T-helper 2 cell (primary cell): Measurements from ENCODE around the gene ATP6V1F.

Experiments
- DNase-seq, 5 experiments: peaks; one replicate each; pipeline versions ENCODE4 v3.0.0 to v3.0.0-alpha.2; 2012 to 2022

Gene ATP6V1F

GRCh38 chr7:128835790-128836641 lies 26.6 kb upstream of the ATP6V1F start:
- no peak for DNase-seq

- DNase-seq, result no peak
These were observed 25.8 kb upstream of the ATP6V1F start for GRCh38 chr7:128836729-128837348.

GRCh38 chr7:128837521-128837921 lies 25.1 kb upstream of the ATP6V1F start:
- no peak for DNase-seq

GRCh38 chr7:128838109-128838779 lies 24.4 kb upstream of the ATP6V1F start:
- no peak for DNase-seq

- no peak for DNase-seq
These were observed 23.5 kb upstream of the ATP6V1F start for GRCh38 chr7:128838981-128839731.

GRCh38 chr7:128839751-128840177 lies 22.9 kb upstream of the ATP6V1F start:
- no peak for DNase-seq

GRCh38 chr7:128840326-128841170 lies 22.1 kb upstream of the ATP6V1F start:
- DNase-seq, result no peak

GRCh38 chr7:128841171-128841690 lies 21.4 kb upstream of the ATP6V1F start:
- DNase-seq, result peak in 1 of 5 experiments; percentile 34

- DNase-seq, result peak in 4 of 5 experiments; percentile 20 to 62 (median 42)
These were observed 20.6 kb upstream of the ATP6V1F start for GRCh38 chr7:128841921-128842673.

- DNase-seq, result no peak
These were observed 19.7 kb upstream of the ATP6V1F start for GRCh38 chr7:128842674-128843641.

- no peak for DNase-seq
These were observed 18.6 kb upstream of the ATP6V1F start for GRCh38 chr7:128843938-128844621.

- no peak for DNase-seq
These were observed 17.8 kb upstream of the ATP6V1F start for GRCh38 chr7:128844777-128845311.

- DNase-seq, result no peak
These were observed 17.2 kb upstream of the ATP6V1F start for GRCh38 chr7:128845475-128845874.

GRCh38 chr7:128845987-128846386 lies 16.7 kb upstream of the ATP6V1F start:
- no peak for DNase-seq

- DNase-seq, result no peak
These were observed 15.7 kb upstream of the ATP6V1F start for GRCh38 chr7:128846781-128847444.

- DNase-seq, result no peak
These were observed 14.9 kb upstream of the ATP6V1F start for GRCh38 chr7:128847721-128848211.

GRCh38 chr7:128848289-128849155 lies 14.1 kb upstream of the ATP6V1F start:
- no peak for DNase-seq
